Measurements from ENCODE around the gene PRCC. TPM values are rescaled to one million over a fixed set of nuclear protein-coding genes. Genes with fewer than 3 reads are reported as not detected.
A peak's percentile ranks its signal among the peaks of the same experiment; 100 is the strongest.

The PRCC gene
- polyA plus RNA-seq, 2 of the 4 experiments (the other 2 are of a cell fraction): 44.5 to 52.0 TPM

GRCh38 chr1:156766298-156767100 is 836 bp upstream of the PRCC start:
- DNase-seq (ENCODE audit: low read depth in 1 of 2, low spot score in 1 of 2): no peak

GRCh38 chr1:156767879-156768604 is 707 bp downstream of the PRCC start:
- no peaks in the 10 kb centered on the region for H3K9me3 ChIP-seq
- peak; percentile 10 to 35 for ATAC-seq
- peak in 1 of 2 experiments; percentile 14 for DNase-seq (ENCODE audit: low read depth in 1 of 2, low spot score in 1 of 2)
- no peak for FAIRE-seq
- ChIA-PET CTCF (interaction anchor here (0.6 to 13.3 kb wide), 12 partner anchors 16 to 122 kb away, joined by 3 to 130 read pairs (median 5); partner anchors contain the start of genes HDGF, ISG20L2, METTL25B and MRPL24), POLR2A (interaction anchor here (1.0 to 3.9 kb wide), 9 partner anchors 12 to 92 kb away, joined by 3 to 44 read pairs (median 7); partner anchors contain the start of genes HDGF, ISG20L2, METTL25B and MRPL24)
- H3K4me2 ChIP-seq: peak overlapping the region; percentile 97
- peak overlapping the region; percentile 83 for H3K4me3 ChIP-seq
- under 1% methylated on average over 14 of the region's 31 CpGs for WGBS (ENCODE audit: missing lambda C conversion rate)
- TF ChIP-seq USF2 (IDR thresholded peaks at IDR 0.05): 0 out of 2 replicates have a peak, but pooled peaks have one; percentile 7
- no peak for TF ChIP-seq ZSCAN20 (CRISPR knock-in tag; IDR thresholded peaks at IDR 0.05)
- 0 out of 3 replicates have a peak, but pooled peaks have one; percentile 9 for TF ChIP-seq BCL3 (IDR thresholded peaks at IDR 0.05)
- peak overlapping the region; percentile 91 to 94 for H3K27ac ChIP-seq
- peaks cover 24% of the 10 kb centered on the region for H3K4me1 ChIP-seq

More at GRCh38 chr1:156766298-156767100, 836 bp upstream of the PRCC start:
- Histone ChIP-seq H3K9me3 (no peaks in the 10 kb centered on the region), H3K4me2 (peak overlapping the region; percentile 93), H3K4me1 (peaks cover 24% of the 10 kb centered on the region), H3K27ac (peak overlapping the region; percentile 83 to 94), H3K4me3 (peak overlapping the region; percentile 83)
- TF ChIP-seq RAD21 (conservative IDR thresholded peaks at IDR 0.05 in 1 of 2, IDR thresholded peaks at IDR 0.05 in 1 of 2) (peak in 1 of 2 experiments; percentile 21; a peak in 2 of 5 replicates), CBX2 (IDR thresholded peaks at IDR 0.05; ENCODE audit: borderline replicate concordance, low read depth) (no peak), SMC3 (IDR thresholded peaks at IDR 0.05) (peak; percentile 32; the same call in 2 of the 3 replicates)
- FAIRE-seq: no peak
- 6% methylated on average over 14 of the region's 14 CpGs for WGBS (ENCODE audit: missing lambda C conversion rate)
- ChIA-PET POLR2A (interaction anchor here (0.6 to 3.9 kb wide), 10 partner anchors 10 to 265 kb away, joined by 3 to 44 read pairs (median 6); partner anchors contain the start of genes HDGF, ISG20L2, METTL25B and MRPL24), CTCF (interaction anchor here (0.7 to 13.3 kb wide), 16 partner anchors 11 to 161 kb away, joined by 3 to 130 read pairs (median 4); partner anchors contain the start of genes HDGF, ISG20L2, METTL25B and MRPL24)
- peak; percentile 24 to 46 for ATAC-seq

GRCh38 chr1:156768610-156769295 is 1.4 kb downstream of the PRCC start:
- Histone ChIP-seq H3K4me3 (peak overlapping the region; percentile 83), H3K27ac (peak overlapping the region; percentile 91 to 94), H3K4me2 (peak overlapping the region; percentile 97), H3K4me1 (peaks cover 24% of the 10 kb centered on the region), H3K9me3 (no peaks in the 10 kb centered on the region)
- no peak for TF ChIP-seq USF2 (IDR thresholded peaks at IDR 0.05)
- TF ChIP-seq CTCF (IDR thresholded peaks at IDR 0.05): no peak
- no peak for TF ChIP-seq JUNB (IDR thresholded peaks at IDR 0.05)
- no peak for TF ChIP-seq NFE2L2 (conservative IDR thresholded peaks at IDR 0.05; ENCODE audit: low read length)
- TF ChIP-seq CHD2 (IDR thresholded peaks at IDR 0.05; ENCODE audit: low read length, partially characterized antibody): no peak
- TF ChIP-seq CBX8 (IDR thresholded peaks at IDR 0.05): no peak
- TF ChIP-seq TFCP2L1 (CRISPR knock-in tag; IDR thresholded peaks at IDR 0.05): no peak
- TF ChIP-seq RARB (CRISPR knock-in tag; IDR thresholded peaks at IDR 0.05): no peak
- TF ChIP-seq ZNF302 (CRISPR knock-in tag; IDR thresholded peaks at IDR 0.05): no peak
- TF ChIP-seq HEYL (CRISPR knock-in tag; IDR thresholded peaks at IDR 0.05): no peak
- TF ChIP-seq KDM1A (IDR thresholded peaks at IDR 0.05; ENCODE audit: low read depth): no peak
- no peak for TF ChIP-seq EP300 (IDR thresholded peaks at IDR 0.05)
- no peak for TF ChIP-seq RAD21 (conservative IDR thresholded peaks at IDR 0.05 in 1 of 2, IDR thresholded peaks at IDR 0.05 in 1 of 2)
- TF ChIP-seq, protein P1, sequence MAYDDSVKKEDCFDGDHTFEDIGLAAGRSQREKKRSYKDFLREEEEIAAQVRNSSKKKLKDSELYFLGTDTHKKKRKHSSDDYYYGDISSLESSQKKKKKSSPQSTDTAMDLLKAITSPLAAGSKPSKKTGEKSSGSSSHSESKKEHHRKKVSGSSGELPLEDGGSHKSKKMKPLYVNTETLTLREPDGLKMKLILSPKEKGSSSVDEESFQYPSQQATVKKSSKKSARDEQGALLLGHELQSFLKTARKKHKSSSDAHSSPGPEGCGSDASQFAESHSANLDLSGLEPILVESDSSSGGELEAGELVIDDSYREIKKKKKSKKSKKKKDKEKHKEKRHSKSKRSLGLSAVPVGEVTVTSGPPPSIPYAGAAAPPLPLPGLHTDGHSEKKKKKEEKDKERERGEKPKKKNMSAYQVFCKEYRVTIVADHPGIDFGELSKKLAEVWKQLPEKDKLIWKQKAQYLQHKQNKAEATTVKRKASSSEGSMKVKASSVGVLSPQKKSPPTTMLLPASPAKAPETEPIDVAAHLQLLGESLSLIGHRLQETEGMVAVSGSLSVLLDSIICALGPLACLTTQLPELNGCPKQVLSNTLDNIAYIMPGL (CRISPR knock-in tag; IDR thresholded peaks at IDR 0.05; ENCODE audit: borderline replicate concordance): no peak
- TF ChIP-seq ESRRA (IDR thresholded peaks at IDR 0.05; ENCODE audit: borderline replicate concordance, low read length): no peak
- TF ChIP-seq GATA3 (IDR thresholded peaks at IDR 0.05; ENCODE audit: borderline replicate concordance): no peak
- ATAC-seq (no peak), DNase-seq (ENCODE audit: low read depth in 1 of 2, low spot score in 1 of 2) (no peak), FAIRE-seq (no peak)
- WGBS (ENCODE audit: missing lambda C conversion rate): 37% methylated on average over 8 of the region's 8 CpGs
- ChIA-PET CTCF (interaction anchor here (0.6 to 13.3 kb wide), 11 partner anchors 17 to 159 kb away, joined by 3 to 130 read pairs (median 5); partner anchors contain the start of genes HDGF, ISG20L2, METTL25B and MRPL24), POLR2A (interaction anchor here (0.6 to 3.9 kb wide), 4 partner anchors 17 to 40 kb away, joined by 6 to 43 read pairs (median 7); partner anchors contain the start of genes HDGF, ISG20L2, METTL25B and MRPL24)

All from A549 (cell line).